ENCODE measurements around the gene LIFR. TPM values are rescaled to one million over a fixed set of nuclear protein-coding genes. Genes with fewer than 3 reads are reported as not detected.

LIFR gene
- total RNA-seq, 4 donors from 2014 or later = 18.7 to 71.4 (median 31.3) TPM

DNA sequence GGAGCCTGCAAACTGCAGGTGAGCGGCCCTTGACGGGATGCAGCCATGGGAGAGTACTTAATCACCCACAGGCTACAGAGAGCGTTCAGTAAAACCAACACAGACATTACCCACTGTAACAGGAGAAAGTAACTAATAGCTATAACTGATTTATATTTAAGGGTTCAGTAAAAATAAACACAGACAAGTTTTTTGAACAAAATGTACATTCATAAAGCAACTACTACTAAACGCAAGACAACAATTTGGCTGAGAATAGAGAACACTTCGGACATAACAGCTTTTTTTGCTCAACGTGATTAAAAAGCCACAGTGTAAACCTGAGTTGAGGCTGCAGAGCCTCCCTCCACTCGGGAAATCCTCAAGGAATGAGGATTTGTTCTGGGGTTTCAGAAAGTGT, 61.7 kb downstream of the LIFR start:
- no peak for DNase-seq (ENCODE audit: low spot score in 2 of 2)
- Histone ChIP-seq H3K27me3 (no peaks in the 10 kb centered on the region), H3K27ac (no peak overlapping the region), H3K36me3 (peaks cover 38% of the 10 kb centered on the region), H3K4me3 (no peak overlapping the region), H3K4me1 (no peaks in the 10 kb centered on the region), H3K9me3 (no peaks in the 10 kb centered on the region)
- WGBS = 89% methylated on average over 7 of the region's 7 CpGs
- TF ChIP-seq, protein P1, sequence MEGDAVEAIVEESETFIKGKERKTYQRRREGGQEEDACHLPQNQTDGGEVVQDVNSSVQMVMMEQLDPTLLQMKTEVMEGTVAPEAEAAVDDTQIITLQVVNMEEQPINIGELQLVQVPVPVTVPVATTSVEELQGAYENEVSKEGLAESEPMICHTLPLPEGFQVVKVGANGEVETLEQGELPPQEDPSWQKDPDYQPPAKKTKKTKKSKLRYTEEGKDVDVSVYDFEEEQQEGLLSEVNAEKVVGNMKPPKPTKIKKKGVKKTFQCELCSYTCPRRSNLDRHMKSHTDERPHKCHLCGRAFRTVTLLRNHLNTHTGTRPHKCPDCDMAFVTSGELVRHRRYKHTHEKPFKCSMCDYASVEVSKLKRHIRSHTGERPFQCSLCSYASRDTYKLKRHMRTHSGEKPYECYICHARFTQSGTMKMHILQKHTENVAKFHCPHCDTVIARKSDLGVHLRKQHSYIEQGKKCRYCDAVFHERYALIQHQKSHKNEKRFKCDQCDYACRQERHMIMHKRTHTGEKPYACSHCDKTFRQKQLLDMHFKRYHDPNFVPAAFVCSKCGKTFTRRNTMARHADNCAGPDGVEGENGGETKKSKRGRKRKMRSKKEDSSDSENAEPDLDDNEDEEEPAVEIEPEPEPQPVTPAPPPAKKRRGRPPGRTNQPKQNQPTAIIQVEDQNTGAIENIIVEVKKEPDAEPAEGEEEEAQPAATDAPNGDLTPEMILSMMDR (IDR thresholded peaks at IDR 0.05) = no peak
- no peak for TF ChIP-seq POLR2AphosphoS5 (IDR thresholded peaks at IDR 0.05)

DNA sequence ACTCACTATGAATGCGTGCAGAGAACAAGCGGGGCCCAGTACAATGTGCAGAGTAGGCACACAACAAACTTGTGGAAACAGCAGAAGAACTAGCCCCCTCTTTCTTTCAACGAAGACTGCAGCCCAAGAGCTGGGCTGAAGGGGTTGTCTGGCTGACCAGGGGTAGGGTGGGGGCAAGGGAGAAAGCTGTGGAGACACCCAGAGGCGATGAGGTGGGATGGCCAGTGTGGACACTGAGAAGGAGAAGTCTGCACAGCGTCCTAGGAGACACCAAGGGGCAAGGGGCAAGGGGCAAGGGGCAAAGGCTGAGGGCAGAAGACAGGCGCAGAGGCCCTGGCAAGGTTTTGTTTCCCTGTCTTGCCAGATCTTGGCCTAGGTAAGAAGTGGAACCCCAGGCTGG, 62.3 kb downstream of the LIFR start:
- no peak for DNase-seq (ENCODE audit: low spot score in 2 of 2)
- no peaks in the 10 kb centered on the region for H3K9me3 ChIP-seq
- no peaks in the 10 kb centered on the region for H3K27me3 ChIP-seq
- no peak for TF ChIP-seq POLR2AphosphoS5 (IDR thresholded peaks at IDR 0.05)
- TF ChIP-seq EP300 (IDR thresholded peaks at IDR 0.05) = no peak
- no peak for TF ChIP-seq POLR2A (IDR thresholded peaks at IDR 0.05)
- TF ChIP-seq, protein P1 (IDR thresholded peaks at IDR 0.05) = no peak
- H3K36me3 ChIP-seq = peaks cover 36% of the 10 kb centered on the region
- H3K27ac ChIP-seq = no peak overlapping the region
- WGBS = 94% methylated on average over 6 of the region's 6 CpGs
- H3K4me3 ChIP-seq = no peak overlapping the region
- no peaks in the 10 kb centered on the region for H3K4me1 ChIP-seq

DNA sequence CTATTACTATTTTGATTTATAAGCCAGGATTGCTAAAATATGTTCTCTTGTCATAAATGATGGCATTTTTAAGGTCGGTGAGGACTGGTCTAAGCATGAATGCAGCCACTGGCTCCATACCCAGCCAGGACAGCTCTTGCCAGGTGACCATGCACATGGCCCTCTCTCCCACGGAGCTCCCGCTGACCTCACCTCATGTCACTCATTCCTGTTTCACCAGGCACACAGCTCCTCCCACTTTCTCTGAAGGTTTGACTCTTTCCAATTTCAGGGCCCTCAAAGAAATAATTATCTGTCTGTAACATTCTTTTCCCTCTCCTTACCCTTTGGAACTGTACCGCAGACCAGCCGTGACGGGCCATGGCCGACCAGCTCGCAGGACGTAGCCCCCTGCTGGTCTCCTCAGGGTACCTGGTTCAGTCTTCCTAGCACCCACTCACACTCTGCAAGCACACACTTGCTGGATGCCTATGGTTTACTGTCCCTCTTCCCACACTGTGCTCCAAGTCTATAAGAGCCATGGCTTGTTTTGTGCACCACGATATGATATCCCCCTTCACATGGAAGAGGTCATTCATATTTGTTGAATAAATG, 72.5 kb downstream of the LIFR start:
- no peak overlapping the region for H3K4me3 ChIP-seq
- H3K36me3 ChIP-seq = peaks cover 26% of the 10 kb centered on the region
- TF ChIP-seq, protein P1 (IDR thresholded peaks at IDR 0.05) = no peak
- TF ChIP-seq POLR2AphosphoS5 (IDR thresholded peaks at IDR 0.05) (no peak), POLR2A (IDR thresholded peaks at IDR 0.05) (no peak), EP300 (IDR thresholded peaks at IDR 0.05) (no peak)
- H3K27me3 ChIP-seq = no peaks in the 10 kb centered on the region
- H3K4me1 ChIP-seq = no peaks in the 10 kb centered on the region
- H3K9me3 ChIP-seq = no peaks in the 10 kb centered on the region
- DNase-seq (ENCODE audit: low spot score in 2 of 2) = no peak
- H3K27ac ChIP-seq = no peak overlapping the region
- 95% methylated on average over 10 of the region's 10 CpGs for WGBS

DNA sequence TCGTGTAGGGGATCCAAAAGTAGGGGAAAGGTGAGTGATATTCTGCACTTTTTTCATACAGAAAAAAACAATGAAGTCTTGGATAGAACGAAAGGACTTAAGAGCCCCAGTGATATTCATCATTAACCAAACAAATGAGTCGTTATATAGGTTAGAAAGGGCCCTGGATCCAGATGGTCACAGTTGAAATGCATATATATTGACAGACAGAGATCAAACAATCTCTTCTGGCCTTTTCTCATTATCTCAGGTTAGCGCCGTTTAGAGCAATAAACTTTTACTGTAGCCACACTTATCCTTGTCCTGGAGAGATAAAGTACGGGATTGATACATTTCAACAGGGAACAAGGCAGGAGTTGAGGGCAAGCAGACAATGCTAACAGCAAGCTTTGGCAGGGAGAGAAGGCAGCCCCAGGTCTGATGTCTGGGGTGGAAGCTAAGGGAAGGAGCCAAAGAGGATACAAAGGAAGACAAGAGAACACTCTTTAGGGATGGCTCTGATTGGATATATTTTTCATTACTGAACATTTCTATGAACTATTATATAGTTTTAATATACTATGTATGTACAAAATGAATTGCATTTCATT, 77.0 kb downstream of the LIFR start:
- TF ChIP-seq POLR2AphosphoS5 (IDR thresholded peaks at IDR 0.05) (no peak), EP300 (IDR thresholded peaks at IDR 0.05) (no peak), POLR2A (IDR thresholded peaks at IDR 0.05) (no peak)
- TF ChIP-seq, protein P1 (IDR thresholded peaks at IDR 0.05) = no peak
- 67% methylated on average over 6 of the region's 6 CpGs for WGBS
- no peaks in the 10 kb centered on the region for H3K9me3 ChIP-seq
- no peak for DNase-seq (ENCODE audit: low spot score in 2 of 2)
- H3K4me1 ChIP-seq = no peaks in the 10 kb centered on the region
- H3K27me3 ChIP-seq = no peaks in the 10 kb centered on the region
- H3K4me3 ChIP-seq = no peak overlapping the region
- H3K27ac ChIP-seq = no peak overlapping the region
- peaks cover 22% of the 10 kb centered on the region for H3K36me3 ChIP-seq

DNA sequence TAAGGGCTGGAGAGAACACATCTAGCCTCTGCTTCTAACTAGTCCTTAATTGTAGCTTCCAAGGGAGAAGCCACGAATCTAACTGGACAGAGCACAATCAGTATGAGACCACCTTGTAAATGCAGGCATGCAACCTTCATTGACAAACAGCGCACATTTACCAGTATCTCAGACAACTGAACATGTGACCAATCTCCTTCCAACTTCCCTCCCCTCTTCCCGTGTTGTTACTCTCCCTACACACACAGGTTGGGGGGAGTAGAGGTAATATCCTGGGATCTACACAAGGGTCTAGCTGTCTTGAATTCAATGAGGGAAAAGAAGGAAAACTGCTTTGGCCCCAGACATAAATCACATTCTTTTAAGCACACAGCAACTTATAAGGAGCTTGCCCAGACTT, 77.6 kb downstream of the LIFR start:
- H3K4me3 ChIP-seq = no peak overlapping the region
- 71% methylated on average over 3 of the region's 3 CpGs for WGBS
- H3K36me3 ChIP-seq = peaks cover 19% of the 10 kb centered on the region
- TF ChIP-seq POLR2AphosphoS5 (IDR thresholded peaks at IDR 0.05) (no peak), EP300 (IDR thresholded peaks at IDR 0.05) (no peak), POLR2A (IDR thresholded peaks at IDR 0.05) (no peak)
- TF ChIP-seq, protein P1 (IDR thresholded peaks at IDR 0.05) = no peak
- no peaks in the 10 kb centered on the region for H3K27me3 ChIP-seq
- DNase-seq (ENCODE audit: low spot score in 2 of 2) = no peak
- H3K9me3 ChIP-seq = no peaks in the 10 kb centered on the region
- no peaks in the 10 kb centered on the region for H3K4me1 ChIP-seq
- H3K27ac ChIP-seq = no peak overlapping the region

Data from suprapubic skin (tissue), 4 donors.